Upper lobe of left lung (tissue), 4 donors: ENCODE results near the gene DENND5A.

Experiments
- EP300 ChIP-seq, 4 donors: sonication (generic); formaldehyde crosslinking; IDR thresholded peaks; one replicate each; pipeline ENCODE4 v1.5.1; 2017; ENCODE audit warnings: antibody characterized with exemption in 4 of 4, control low read depth in 2 of 4
- POLR2AphosphoS5 ChIP-seq, 2 donors: sonication (generic); formaldehyde crosslinking; IDR thresholded peaks; one replicate each; pipeline ENCODE4 v1.5.1; 2017; ENCODE audit warnings: antibody characterized with exemption in 2 of 2
- TF ChIP-seq, protein P1 (sequence below), 6 experiments: fragments of 450-650 bp in 4 of 6; fragments of 200-600 bp in 2 of 6; sonication (generic) in 2 of 6; IDR thresholded peaks; one replicate each; pipeline ENCODE4 v1.5.1; 2016 to 2019; ENCODE audit warnings: antibody characterized with exemption in 6 of 6

- TF ChIP-seq, protein P1, sequence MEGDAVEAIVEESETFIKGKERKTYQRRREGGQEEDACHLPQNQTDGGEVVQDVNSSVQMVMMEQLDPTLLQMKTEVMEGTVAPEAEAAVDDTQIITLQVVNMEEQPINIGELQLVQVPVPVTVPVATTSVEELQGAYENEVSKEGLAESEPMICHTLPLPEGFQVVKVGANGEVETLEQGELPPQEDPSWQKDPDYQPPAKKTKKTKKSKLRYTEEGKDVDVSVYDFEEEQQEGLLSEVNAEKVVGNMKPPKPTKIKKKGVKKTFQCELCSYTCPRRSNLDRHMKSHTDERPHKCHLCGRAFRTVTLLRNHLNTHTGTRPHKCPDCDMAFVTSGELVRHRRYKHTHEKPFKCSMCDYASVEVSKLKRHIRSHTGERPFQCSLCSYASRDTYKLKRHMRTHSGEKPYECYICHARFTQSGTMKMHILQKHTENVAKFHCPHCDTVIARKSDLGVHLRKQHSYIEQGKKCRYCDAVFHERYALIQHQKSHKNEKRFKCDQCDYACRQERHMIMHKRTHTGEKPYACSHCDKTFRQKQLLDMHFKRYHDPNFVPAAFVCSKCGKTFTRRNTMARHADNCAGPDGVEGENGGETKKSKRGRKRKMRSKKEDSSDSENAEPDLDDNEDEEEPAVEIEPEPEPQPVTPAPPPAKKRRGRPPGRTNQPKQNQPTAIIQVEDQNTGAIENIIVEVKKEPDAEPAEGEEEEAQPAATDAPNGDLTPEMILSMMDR (IDR thresholded peaks at IDR 0.05) = no peak
- TF ChIP-seq EP300 (IDR thresholded peaks at IDR 0.05) = no peak
- no peak for TF ChIP-seq POLR2AphosphoS5 (IDR thresholded peaks at IDR 0.05)
Measured at GRCh38 chr11:9211322-9211721, 53.8 kb downstream of the DENND5A start.
